SK-N-MC (cell line): ENCODE data around the gene ABCB11.

Experiments used
- DNase-seq: peaks from one replicate; pipeline ENCODE4 v3.0.0-alpha.2; 2011; ENCODE audit warnings: low read depth, low spot score
- H3K27ac ChIP-seq: fragments of 200-600 bp; sonication (generic); 2 replicates; pipeline ENCODE4 v1.5.1; 2016; ENCODE audit warnings: mixed run types
- H3K36me3 ChIP-seq: fragments of 200-600 bp; sonication (generic); 2 replicates; pipeline ENCODE4 v1.6.1; 2017; ENCODE audit warnings: antibody characterized with exemption, low read length, mixed read lengths; ENCODE audit not compliant: insufficient read depth
- H3K4me3 ChIP-seq: fragments of 200-600 bp; sonication (generic); 2 replicates; pipeline ENCODE4 v1.5.1; 2016
- H3K9ac ChIP-seq: fragments of 200-600 bp; sonication (generic); 2 replicates; pipeline ENCODE4 v1.8.0; 2017; ENCODE audit warnings: mixed run types, mixed read lengths; ENCODE audit not compliant: insufficient read length
- H3K9me3 ChIP-seq: fragments of 200-600 bp; sonication (generic); 2 replicates; pipeline ENCODE4 v1.6.1; 2017; ENCODE audit warnings: low read depth, mild to moderate bottlenecking, antibody characterized with exemption, low read length, moderate library complexity, mixed read lengths
- EZH2 ChIP-seq: fragments of 200-600 bp; sonication (generic); IDR thresholded peaks from one replicate; pipeline ENCODE4 v1.6.1; 2017; ENCODE audit warnings: antibody characterized with exemption
- FOXP2 ChIP-seq: optimal IDR thresholded peaks from 2 replicates; pipeline ENCODE3; 2011; ENCODE audit warnings: mild to moderate bottlenecking, moderate library complexity; ENCODE audit not compliant: insufficient read depth; ENCODE audit errors: extremely low read length, control extremely low read depth
- POLR2AphosphoS5 ChIP-seq: IDR thresholded peaks from 2 replicates; pipeline ENCODE4 v1.6.1; 2012; ENCODE audit warnings: mild to moderate bottlenecking, low read depth, low read length, borderline replicate concordance

The ABCB11 gene

GRCh38 chr2:168907940-168908662 is 123.0 kb downstream of the ABCB11 start:
- no peak overlapping the region for H3K9ac ChIP-seq
- no peak for DNase-seq
- H3K9me3 ChIP-seq: no peaks in the 10 kb centered on the region
- H3K36me3 ChIP-seq: no peaks in the 10 kb centered on the region
- no peak overlapping the region for H3K27ac ChIP-seq
- TF ChIP-seq POLR2AphosphoS5 (no peak), FOXP2 (no peak), EZH2 (no peak)
- H3K4me3 ChIP-seq: no peak overlapping the region

DNA sequence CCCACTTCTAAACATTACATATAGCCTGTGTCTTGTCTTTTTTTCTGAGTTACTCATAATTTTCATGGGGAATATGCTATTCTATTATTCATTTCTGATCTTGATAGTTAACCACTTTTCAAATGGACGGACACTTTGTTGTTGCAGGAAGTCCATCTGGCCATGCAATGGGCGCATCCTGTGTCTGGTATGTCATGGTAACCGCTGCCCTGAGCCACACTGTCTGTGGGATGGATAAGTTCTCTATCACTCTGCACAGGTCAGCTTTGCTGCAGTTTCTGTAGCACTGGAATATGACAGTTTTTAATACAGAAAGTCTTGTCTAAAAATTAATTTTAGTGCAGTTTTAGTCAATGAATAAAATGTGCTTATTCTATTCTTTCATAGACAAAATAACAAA is 126.8 kb downstream of the ABCB11 start:
- Histone ChIP-seq H3K4me3 (no peak overlapping the region), H3K36me3 (no peaks in the 10 kb centered on the region), H3K27ac (no peak overlapping the region), H3K9me3 (no peaks in the 10 kb centered on the region), H3K9ac (no peak overlapping the region)
- no peak for DNase-seq
- TF ChIP-seq EZH2: no peak
- TF ChIP-seq POLR2AphosphoS5: no peak

- no peak overlapping the region for H3K27ac ChIP-seq
- H3K9me3 ChIP-seq: no peaks in the 10 kb centered on the region
- no peak for TF ChIP-seq POLR2AphosphoS5
- no peak for TF ChIP-seq FOXP2
- TF ChIP-seq EZH2: no peak
Measured at GRCh38 chr2:168903888-168904287, 127.2 kb downstream of the ABCB11 start.

DNA sequence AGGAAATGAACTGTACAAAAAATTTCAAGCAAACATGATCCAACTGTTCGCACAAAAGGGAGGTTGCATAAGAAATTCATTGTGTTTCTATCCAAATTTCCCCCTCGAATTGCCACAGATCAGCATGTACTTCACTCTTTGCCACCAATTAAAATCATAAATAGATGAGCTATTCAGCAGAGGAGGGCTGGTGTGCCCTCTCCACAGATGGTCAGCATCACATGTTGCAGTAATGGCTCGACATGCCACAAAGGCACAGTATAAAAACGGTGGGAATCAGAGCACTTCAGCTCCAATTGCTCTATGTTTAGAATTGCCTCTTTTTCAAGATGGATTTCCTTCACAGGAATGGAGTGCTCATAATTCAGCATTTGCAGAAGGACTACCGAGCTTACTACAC is 130.1 kb downstream of the ABCB11 start, which contains the start of gene G6PC2:
G6PC2 (plus strand) TSS at position 289 of the 400 bp plus-strand sequence; CDS start at position 330, 41 bp downstream.
- no peak for TF ChIP-seq POLR2AphosphoS5
- Histone ChIP-seq H3K36me3 (no peaks in the 10 kb centered on the region), H3K9me3 (no peaks in the 10 kb centered on the region), H3K9ac (no peak within 1 kb of the TSS), H3K4me3 (no peak within 1 kb of the TSS), H3K27ac (no peak within 1 kb of the TSS)
- no peak for DNase-seq

More at GRCh38 chr2:168903888-168904287, 127.2 kb downstream of the ABCB11 start:
- no peak for DNase-seq
- Histone ChIP-seq H3K4me3 (no peak overlapping the region), H3K36me3 (no peaks in the 10 kb centered on the region), H3K9ac (no peak overlapping the region)

DNA sequence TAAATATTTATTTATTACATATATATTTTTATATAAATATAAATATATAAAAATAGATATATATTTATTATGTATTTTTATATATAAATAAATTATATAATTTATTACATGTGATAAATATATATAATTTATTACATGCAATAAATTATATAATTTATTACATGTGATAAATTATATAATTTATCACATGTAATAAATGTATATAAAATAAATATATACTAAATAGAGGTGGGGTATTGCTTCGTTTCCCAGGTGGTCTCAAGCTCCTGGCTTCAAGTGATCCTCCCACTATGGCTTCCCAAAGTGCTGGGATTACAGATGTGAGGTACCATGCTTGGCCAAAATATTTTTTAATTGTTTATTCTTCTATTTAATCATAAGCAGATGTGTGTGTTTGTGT is 133.7 kb downstream of the ABCB11 start:
- Histone ChIP-seq H3K9ac (no peak overlapping the region), H3K27ac (no peak overlapping the region), H3K36me3 (no peaks in the 10 kb centered on the region), H3K4me3 (no peak overlapping the region), H3K9me3 (no peaks in the 10 kb centered on the region)
- DNase-seq: no peak
- no peak for TF ChIP-seq POLR2AphosphoS5
- no peak for TF ChIP-seq EZH2
- no peak for TF ChIP-seq FOXP2

DNA sequence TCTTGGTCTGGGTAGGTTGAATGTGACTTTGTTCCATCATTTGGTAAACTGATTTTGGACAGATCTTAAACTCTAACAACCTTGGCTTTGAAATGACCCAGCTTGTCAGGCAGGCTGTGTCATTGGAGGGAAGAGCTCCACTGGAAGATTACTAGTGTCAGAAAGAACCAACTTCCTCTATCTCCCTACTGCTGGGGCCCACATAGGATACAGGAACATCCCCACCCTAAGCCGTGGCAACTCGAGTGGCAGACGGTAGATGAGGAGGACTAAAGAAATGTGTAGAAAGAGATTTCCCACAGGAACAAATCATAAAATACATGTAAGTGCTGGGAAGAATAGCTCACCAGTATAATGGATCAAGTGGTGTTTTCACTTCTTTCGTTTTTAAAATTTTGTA is 134.3 kb downstream of the ABCB11 start:
- Histone ChIP-seq H3K27ac (no peak overlapping the region), H3K9me3 (no peaks in the 10 kb centered on the region), H3K4me3 (no peak overlapping the region), H3K9ac (no peak overlapping the region), H3K36me3 (no peaks in the 10 kb centered on the region)
- DNase-seq: no peak
- no peak for TF ChIP-seq EZH2
- TF ChIP-seq POLR2AphosphoS5: no peak
- no peak for TF ChIP-seq FOXP2

DNA sequence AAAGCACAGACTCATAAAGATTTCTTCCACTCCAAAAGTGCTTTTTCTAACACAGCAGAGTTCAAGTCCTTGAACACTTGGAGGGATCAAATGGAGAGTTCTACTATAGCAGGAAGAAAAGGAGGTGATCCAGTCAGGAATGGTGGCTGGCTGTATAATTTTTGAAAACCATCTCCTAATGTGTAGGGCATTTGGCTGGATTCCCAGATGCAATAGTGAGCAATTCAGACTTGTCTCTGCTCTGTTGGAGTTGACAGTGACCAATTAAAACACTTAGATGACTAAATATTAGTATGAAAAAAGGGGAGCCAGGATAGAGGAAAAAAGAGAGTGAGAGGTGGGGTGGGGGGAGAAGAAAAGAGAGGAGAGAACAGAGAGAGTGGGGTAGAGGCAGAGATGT is 135.4 kb downstream of the ABCB11 start:
- no peak for TF ChIP-seq EZH2
- no peak for TF ChIP-seq POLR2AphosphoS5
- TF ChIP-seq FOXP2: no peak
- DNase-seq: no peak

DNA sequence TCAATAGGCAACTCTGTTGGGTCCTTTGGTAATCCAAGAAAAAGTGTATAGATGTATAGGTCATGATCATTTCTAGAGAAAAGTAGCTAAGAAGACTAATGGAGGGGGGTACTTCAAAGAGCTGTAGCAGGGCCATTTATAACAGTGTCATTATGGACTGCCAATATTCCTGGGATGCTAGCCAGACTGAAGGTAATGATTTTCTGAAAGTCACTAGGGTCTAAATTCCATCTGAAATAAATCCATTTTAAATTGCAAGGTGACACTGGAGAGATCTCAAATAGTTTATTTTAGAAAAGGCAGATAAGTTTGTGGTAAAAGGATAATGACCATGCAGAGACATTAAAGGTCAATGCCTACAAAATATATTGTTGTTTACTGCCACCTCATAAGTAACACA is 136.4 kb downstream of the ABCB11 start:
- no peak overlapping the region for H3K4me3 ChIP-seq
- TF ChIP-seq FOXP2: no peak
- TF ChIP-seq POLR2AphosphoS5: no peak
- no peak for TF ChIP-seq EZH2
- DNase-seq: no peak
- no peak overlapping the region for H3K27ac ChIP-seq
- H3K36me3 ChIP-seq: no peaks in the 10 kb centered on the region
- H3K9me3 ChIP-seq: no peaks in the 10 kb centered on the region
- H3K9ac ChIP-seq: no peak overlapping the region

More for the DNA sequence above, 135.4 kb downstream of the ABCB11 start:
- Histone ChIP-seq H3K4me3 (no peak overlapping the region), H3K9ac (no peak overlapping the region), H3K27ac (no peak overlapping the region), H3K36me3 (no peaks in the 10 kb centered on the region), H3K9me3 (no peaks in the 10 kb centered on the region)

- Histone ChIP-seq H3K4me3 (no peak overlapping the region), H3K27ac (no peak overlapping the region), H3K9me3 (no peaks in the 10 kb centered on the region), H3K36me3 (no peaks in the 10 kb centered on the region), H3K9ac (no peak overlapping the region)
- no peak for TF ChIP-seq POLR2AphosphoS5
- no peak for TF ChIP-seq FOXP2
- no peak for TF ChIP-seq EZH2
- DNase-seq: no peak
Measured at GRCh38 chr2:168894101-168894500, 137.0 kb downstream of the ABCB11 start.
